GM13976 (cell line): Measurements from ENCODE around the gene MFAP1.

ENCODE experiments used
- DNase-seq: peaks from one replicate; pipeline ENCODE4 v3.0.0; 2012; ENCODE audit warnings: low spot score
- in situ Hi-C: fragments of 300-500 bp; cut with MboI; formaldehyde crosslinking; loops from one replicate; pipeline ENCODE4 v1.12.0; 2022; ENCODE audit warnings: low sequenced_read_pairs, mixed read lengths, inconsistent platforms; ENCODE audit not compliant: unreplicated experiment
- TF ChIP-seq, protein P1 (sequence below): IDR thresholded peaks from 2 replicates; pipeline ENCODE4 v1.5.1; 2012; ENCODE audit warnings: borderline replicate concordance, mild to moderate bottlenecking; ENCODE audit not compliant: insufficient read depth; ENCODE audit errors: extremely low read depth, missing control alignments, control extremely low read depth

The MFAP1 gene

DNA sequence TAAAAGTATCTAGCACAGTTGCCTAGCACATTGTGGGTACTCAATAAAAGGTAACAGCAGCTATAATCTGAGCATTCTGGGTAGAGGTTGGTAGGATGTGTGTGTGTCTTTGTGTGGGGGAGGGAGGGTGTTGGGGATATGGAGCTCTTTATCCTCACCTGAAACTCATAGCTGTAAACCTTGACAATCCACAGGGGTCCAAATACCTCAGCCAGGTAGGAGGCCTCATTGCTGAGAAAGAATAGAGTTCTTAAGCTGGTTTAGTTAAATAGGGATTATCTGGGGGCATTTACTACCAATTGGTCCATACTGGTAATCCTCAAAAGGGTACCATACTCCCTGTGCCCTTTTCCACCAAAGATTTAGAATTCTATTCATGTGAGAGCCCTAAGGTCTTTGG is 28.5 kb downstream of the MFAP1 start:
- no peak for DNase-seq
- in situ Hi-C loops, result no loop called here
- TF ChIP-seq, protein P1, sequence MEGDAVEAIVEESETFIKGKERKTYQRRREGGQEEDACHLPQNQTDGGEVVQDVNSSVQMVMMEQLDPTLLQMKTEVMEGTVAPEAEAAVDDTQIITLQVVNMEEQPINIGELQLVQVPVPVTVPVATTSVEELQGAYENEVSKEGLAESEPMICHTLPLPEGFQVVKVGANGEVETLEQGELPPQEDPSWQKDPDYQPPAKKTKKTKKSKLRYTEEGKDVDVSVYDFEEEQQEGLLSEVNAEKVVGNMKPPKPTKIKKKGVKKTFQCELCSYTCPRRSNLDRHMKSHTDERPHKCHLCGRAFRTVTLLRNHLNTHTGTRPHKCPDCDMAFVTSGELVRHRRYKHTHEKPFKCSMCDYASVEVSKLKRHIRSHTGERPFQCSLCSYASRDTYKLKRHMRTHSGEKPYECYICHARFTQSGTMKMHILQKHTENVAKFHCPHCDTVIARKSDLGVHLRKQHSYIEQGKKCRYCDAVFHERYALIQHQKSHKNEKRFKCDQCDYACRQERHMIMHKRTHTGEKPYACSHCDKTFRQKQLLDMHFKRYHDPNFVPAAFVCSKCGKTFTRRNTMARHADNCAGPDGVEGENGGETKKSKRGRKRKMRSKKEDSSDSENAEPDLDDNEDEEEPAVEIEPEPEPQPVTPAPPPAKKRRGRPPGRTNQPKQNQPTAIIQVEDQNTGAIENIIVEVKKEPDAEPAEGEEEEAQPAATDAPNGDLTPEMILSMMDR, result no peak

DNA sequence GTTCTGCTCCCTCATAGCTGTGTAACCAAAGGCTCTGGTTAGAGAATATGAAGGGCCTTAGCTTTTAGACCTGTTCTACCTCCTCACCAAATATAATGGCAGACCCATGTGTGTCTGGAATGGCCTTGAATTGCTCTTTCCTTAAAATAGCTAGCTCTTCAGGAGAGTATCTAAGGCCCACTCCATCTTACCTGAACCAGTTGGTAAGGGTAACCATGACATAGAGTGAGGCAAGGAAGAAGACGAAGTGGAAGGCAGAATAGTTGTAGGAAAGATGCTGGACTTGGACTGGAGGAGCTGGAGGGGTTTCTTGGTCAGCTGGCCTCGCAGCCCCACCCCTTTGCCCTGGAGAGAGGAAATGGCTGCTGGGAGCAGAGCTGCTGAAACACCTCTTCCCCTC is 29.3 kb downstream of the MFAP1 start:
- DNase-seq, result no peak
- in situ Hi-C loops, result no loop called here
- TF ChIP-seq, protein P1, result no peak

DNA sequence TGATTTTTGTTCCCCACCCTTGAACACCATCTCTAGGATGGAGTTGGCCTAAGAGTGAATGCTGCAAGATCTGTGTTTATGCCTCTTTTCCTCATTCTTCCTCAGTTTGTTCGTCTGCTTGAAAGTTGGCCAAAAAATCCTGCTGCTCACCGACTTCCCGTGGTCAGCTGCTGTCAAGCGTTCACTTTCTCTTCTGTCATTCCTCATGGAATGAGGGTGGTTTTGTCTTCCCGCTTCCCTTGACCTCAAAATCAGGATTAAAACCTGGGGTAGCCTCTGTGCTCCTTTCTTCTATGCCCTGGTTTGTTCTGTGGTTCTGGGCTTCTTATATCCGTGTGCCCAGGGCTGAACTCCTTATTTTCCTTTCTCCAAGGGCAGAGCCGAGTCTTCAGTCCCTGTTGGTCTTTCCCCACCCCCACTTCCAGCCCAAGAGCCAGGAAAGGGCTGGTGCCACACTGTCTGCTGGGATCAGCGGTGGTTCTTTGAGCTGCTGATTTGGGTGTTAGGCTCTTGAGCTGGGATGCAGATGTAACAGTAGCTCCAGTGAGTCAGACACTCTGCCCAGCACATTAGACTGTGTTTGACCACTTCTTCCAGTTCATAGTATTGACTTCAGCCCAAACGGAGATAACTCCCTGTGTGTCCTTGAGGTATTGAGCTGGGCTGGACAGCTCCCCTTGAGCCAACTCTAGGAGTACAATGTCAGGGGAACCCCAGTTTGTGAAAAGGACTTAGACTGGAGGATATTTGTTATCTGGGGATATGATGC is 30.0 kb downstream of the MFAP1 start:
- in situ Hi-C loops, result no loop called here
- TF ChIP-seq, protein P1, result no peak
- DNase-seq, result no peak

DNA sequence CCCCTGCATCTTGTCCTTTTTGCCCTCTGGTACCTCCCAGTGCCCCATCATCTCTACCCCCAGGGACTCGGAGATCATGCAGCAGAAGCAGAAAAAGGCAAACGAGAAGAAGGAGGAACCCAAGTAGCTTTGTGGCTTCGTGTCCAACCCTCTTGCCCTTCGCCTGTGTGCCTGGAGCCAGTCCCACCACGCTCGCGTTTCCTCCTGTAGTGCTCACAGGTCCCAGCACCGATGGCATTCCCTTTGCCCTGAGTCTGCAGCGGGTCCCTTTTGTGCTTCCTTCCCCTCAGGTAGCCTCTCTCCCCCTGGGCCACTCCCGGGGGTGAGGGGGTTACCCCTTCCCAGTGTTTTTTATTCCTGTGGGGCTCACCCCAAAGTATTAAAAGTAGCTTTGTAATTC is 30.8 kb downstream of the MFAP1 start:
- in situ Hi-C loops, result no loop called here
- TF ChIP-seq, protein P1, result no peak
- DNase-seq, result no peak

DNA sequence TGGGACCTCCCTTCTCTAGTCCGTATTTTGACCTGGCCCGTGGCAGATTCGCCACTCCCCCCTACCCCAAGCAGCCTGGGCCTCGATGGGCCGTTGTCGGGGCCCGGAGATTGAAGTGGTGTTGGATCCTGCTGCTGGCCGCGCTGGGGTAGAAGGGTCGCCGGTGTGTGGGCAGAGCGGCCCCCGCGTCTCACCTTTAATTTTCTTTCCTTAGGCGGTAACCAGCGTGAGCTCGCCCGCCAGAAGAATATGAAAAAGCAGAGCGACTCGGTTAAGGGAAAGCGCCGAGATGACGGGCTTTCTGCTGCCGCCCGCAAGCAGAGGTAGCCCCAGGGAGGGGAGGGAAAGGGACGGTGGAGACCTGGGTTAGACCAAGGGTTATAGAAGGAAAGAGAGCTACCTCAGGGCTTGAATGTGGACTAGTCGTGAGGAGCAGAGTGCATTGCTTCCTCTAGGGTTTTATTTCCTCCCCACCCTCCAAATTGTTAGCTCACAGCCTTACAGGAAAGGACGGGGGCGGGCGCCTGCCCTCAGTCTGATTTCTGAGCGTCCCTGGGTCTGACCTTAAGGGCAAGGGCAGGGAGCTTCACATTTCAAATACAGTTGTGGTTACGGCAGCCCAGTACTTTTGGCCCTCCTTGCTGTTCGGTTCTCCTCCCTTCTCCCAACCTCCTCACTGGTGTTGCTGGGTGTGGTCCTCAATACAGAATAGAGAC is 31.6 kb downstream of the MFAP1 start:
- TF ChIP-seq, protein P1, result no peak
- in situ Hi-C loops, result no loop called here
- DNase-seq, result peak; percentile 57

DNA sequence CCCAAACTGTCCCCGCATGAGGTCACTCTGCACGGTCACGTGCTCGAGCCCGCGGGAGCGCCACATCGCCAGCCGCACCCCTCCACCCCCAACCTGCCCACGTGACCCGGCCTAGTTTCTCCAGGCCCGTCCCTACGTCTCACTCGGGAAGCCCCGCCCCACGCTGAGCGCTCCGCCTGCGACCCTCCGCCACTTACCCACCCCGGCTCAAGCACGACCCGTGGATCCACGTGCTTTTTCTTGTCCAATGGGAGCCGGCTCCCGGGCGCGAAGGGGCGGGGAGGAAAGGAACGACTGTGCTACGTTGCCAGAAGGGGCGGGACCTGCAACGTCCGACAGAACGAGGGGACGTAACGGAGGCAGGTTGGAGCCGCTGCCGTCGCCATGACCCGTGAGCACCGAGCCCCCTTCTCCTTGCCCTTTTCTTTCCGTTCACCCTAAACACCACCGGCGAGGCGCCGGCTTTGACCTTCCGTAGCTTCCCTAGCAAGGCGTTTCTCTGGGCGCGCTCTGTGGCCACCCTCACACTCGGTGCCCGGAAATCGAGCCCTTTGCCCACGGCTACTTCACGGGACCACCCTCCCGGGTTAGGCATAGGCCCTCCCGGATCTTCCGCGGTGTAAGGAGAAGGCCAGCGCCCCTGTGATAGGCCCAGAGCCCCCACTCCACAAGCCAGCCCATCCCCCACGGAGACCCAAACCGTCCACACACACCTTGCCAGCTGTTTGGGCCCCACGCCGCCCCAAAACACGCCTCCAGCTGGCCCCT is 32.3 kb downstream of the MFAP1 start, which contains the start of gene SERF2:
TSS of gene SERF2 (plus strand) at position 328 of the 768 bp plus-strand sequence. CDS start at position 385, 57 bp downstream.
- in situ Hi-C loops, result no loop called here
- peak; percentile 99 for DNase-seq
- TF ChIP-seq, protein P1, result no peak
